Astrocyte of the spinal cord (primary cell): ENCODE data around the gene CUL7.
"Not testable (repeated sequence)": the region's sequence is repeated elsewhere in the genome, so short reads cannot be mapped to it uniquely, and the experiment has no call there.

ENCODE experiments used
- DNase-seq: peaks from one replicate; pipeline ENCODE4 v3.0.0; 2011; ENCODE audit warnings: low read depth, low spot score
- H3K4me3 ChIP-seq: 2 replicates; pipeline ENCODE4 v1.5.1; 2011; ENCODE audit warnings: low read depth, mild to moderate bottlenecking, low read length, moderate library complexity
- in situ Hi-C: cut with HindIII; loops from 2 replicates; pipeline ENCODE4 v1.10.0; 2017; ENCODE audit warnings: low sequenced_read_pairs
- TF ChIP-seq, protein P1 (sequence below): IDR thresholded peaks from 2 replicates; pipeline ENCODE4 v1.5.1; 2012; ENCODE audit warnings: low read depth, mild to moderate bottlenecking, low read length, inconsistent platforms

CUL7 gene

DNA sequence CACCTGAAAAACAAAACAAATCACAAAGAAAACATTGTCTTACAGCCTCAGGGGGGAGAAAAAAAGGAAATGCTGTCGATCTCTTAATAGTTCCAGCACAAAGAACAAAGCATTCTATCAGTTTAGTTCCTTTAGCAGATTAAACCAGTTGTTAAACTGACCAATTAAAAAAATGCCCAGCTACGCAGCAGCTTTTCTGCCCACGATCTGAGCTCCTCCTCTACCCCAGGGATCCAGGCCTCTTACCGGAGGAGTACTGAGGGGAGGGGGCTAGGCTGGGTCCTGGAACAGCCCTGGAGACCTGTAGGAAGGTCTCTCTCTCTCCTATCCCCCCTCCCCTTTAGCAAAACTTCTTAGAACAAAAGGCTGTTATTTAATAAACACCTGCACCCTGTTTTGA, 35.8 kb upstream of the CUL7 start:
- in situ Hi-C loops, result no loop called here
- no peak for DNase-seq
- TF ChIP-seq, protein P1, sequence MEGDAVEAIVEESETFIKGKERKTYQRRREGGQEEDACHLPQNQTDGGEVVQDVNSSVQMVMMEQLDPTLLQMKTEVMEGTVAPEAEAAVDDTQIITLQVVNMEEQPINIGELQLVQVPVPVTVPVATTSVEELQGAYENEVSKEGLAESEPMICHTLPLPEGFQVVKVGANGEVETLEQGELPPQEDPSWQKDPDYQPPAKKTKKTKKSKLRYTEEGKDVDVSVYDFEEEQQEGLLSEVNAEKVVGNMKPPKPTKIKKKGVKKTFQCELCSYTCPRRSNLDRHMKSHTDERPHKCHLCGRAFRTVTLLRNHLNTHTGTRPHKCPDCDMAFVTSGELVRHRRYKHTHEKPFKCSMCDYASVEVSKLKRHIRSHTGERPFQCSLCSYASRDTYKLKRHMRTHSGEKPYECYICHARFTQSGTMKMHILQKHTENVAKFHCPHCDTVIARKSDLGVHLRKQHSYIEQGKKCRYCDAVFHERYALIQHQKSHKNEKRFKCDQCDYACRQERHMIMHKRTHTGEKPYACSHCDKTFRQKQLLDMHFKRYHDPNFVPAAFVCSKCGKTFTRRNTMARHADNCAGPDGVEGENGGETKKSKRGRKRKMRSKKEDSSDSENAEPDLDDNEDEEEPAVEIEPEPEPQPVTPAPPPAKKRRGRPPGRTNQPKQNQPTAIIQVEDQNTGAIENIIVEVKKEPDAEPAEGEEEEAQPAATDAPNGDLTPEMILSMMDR, result no peak
- H3K4me3 ChIP-seq, result no peak overlapping the region

DNA sequence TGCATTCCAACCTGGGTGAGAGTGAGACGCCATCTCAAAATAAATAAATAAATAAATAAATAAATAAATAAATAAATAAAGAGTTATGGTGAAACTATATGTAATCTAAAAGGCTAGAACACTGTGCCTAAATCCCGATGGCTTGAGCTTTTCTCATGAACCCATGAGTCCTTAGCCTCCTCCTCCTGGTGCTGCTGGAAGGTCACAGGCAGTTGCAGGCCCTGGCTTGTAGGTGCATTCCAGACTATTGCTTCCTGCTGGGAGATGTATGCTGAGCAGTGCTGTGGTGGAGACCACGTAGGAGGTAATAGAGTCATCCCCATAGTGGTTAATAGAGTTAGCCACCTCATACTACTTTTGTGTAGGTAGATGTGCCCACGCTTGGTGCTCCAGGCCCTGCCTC, 35.0 kb upstream of the CUL7 start:
- no peak overlapping the region for H3K4me3 ChIP-seq
- TF ChIP-seq, protein P1, result no peak
- in situ Hi-C loops, result no loop called here
- DNase-seq, result peak; percentile 56

DNA sequence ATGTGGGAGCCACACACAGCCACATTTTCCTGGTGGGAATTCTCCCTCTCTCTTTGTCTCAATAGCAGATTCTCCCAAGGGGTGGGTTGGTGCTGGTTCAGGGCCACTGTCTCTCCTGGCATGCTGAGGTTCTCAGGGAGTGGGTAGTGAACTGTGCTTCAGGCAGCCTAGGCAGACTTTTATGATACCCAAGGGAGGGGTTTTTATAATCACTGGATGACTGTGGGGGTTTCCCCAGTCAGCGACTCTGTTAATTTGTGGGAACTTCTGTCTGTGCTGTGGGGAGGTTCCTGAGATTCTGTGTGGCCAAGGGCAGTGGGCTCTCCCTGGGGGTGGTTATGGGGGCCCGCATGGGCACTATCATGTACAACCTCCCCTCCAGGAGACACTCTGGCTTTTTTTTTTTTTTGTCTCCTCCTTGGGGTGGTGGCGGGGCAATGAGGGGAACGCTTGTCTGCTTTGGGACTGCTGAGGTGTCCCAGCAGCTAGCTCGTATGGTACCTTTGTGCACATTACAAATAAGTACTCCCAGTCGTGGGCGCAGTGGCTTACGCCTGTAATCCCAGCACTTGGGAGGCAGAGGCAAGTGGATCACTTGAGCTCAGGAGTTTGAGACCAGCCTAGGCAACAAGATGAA, 32.5 kb upstream of the CUL7 start:
- in situ Hi-C loops, result no loop called here
- no peak for DNase-seq
- no peak overlapping the region for H3K4me3 ChIP-seq
- TF ChIP-seq, protein P1, result no peak

DNA sequence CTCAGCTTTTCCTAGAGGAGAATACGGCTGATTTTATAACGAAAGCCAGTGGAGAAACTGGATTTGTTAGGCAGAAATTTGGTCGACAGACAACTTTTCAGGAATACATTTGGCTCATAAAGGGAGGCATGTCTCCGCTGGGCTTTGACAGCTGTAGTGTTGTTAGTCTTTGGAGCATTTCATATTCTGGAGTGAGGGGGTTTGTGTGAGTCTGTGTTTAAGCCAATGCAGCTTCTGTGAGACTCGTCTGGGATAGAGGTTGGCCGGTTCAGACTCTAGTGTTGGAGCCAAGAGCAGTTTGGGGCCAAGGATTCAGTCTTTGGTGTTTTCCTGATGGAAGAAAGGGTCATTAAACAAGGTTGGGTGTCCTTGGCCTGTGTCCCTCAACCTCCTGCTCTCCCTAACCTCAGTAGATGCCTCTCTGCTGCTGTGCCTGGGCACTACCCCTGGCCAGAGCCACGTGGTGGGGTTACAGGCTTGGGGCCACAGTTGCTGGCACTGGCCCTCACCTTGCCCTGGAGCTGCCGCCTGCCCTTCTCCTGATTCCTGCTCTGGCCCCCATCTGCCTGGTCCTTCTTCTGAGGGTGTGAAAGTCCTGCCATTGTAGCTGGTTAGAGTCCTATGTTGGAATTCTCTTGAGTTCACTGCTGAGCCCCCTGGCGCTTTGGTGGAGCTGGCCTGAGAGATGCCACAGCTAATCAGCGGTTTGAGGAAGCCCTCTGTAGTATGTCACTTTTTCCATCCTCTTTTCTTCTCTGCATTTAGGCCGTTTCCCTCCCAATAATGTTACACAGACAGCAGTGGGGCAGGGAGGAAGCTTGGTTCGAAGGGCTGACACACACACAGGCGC, 29.4 kb upstream of the CUL7 start:
- DNase-seq, result no peak
- in situ Hi-C loops, result no loop called here
- TF ChIP-seq, protein P1, result no peak
- H3K4me3 ChIP-seq, result no peak overlapping the region

DNA sequence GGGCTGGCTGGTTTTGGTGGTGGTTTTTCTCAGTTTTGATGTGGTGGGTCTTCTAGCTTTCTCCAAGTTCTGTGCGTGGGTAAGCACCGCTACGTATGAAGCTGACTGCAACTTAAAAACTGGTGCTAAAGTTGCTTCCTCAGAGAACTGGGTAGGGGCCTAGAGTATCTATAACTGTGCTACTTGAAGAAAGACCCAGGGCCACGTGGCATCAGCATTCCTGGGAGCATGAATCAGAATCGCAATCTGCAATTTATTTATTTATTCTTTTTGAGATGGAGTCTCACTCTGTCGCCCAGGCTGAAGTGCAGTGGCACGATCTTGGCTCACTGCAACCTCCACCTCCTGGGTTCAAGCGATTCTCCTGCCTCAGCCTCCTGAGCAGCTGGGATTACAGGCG, 28.3 kb upstream of the CUL7 start:
- DNase-seq, result peak; percentile 24
- in situ Hi-C loops, result not testable (repeated sequence)

DNA sequence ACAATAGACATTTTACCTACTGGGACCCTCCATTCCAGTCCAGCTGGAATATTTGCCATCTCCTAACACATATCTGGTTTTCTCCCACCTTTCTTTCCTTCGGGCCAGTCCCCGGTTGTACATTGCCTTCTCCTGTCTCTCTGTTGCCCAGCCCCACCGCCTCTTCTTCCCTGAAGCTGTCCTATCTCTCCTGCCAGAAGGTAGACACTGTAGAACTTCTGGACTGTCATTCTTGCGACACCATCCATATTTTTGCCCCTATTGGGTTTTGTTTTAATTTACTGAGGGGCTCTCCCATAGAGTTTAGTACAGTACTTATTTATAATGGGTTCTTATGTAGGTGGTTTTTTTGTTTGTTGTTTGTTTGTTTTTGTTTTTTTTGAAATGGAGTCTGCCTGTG, 27.4 kb upstream of the CUL7 start:
- H3K4me3 ChIP-seq, result no peak overlapping the region
- in situ Hi-C loops, result no loop called here
- TF ChIP-seq, protein P1, result no peak
- DNase-seq, result no peak

More for the DNA sequence above, 28.3 kb upstream of the CUL7 start:
- not testable (repeated sequence) for H3K4me3 ChIP-seq

DNA sequence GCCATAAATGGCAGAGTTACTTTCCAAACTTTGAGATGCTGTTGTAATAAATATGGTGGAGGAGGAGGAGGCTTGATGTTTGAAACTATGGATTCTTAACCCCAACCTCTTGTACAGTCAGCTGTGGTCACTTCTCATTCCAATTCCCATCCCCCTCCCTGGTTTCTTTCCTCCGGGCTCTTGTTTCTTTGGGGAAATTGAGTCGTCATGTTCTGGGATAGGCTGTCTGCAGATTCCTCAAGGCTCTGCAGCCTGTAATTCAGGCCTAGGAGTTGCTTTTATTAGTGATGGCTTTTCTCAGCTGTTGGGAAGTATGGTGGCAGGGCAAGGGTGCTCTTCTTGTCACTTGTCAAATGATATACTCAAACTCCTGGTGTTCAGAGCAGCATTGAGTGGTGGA, 25.0 kb upstream of the CUL7 start:
- in situ Hi-C loops, result no loop called here
- H3K4me3 ChIP-seq, result peak overlapping the region; percentile 91
- TF ChIP-seq, protein P1, result no peak
- peak; percentile 59 for DNase-seq
